HPDE6-E6E7 (cell line): ENCODE measurements around the gene NCAN.

Source experiments
- DNase-seq: peaks from one replicate; pipeline ENCODE4 v3.0.0; 2011; ENCODE audit warnings: missing footprints; ENCODE audit errors: extremely low spot score

The NCAN gene

GRCh38 chr19:19280561-19280960, 68.8 kb downstream of the NCAN start:
- no peak for DNase-seq

- no peak for DNase-seq
Measured at GRCh38 chr19:19285686-19286085, 73.9 kb downstream of the NCAN start.

- DNase-seq, result no peak
Measured at GRCh38 chr19:19292607-19293006, 80.8 kb downstream of the NCAN start.

DNA sequence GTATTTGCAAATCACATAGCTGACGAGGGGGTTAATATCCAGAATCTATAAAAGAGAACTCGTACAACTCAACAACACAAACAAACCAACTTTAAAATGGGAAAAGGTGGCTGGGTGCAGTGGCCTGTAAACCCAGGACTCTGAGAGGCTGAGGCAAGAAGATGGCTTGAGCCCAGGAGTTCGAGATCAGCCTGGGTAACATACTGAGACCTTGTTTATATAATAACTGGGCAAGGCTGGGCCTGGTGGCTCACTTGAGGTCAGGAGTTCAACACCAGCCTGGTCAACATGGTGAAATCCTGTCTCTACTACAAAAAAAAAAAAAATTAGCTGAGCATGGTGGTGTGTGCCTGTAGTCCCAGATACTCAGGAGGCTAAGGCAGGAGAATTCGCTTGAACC, 83.2 kb downstream of the NCAN start:
- no peak for DNase-seq

GRCh38 chr19:19296953-19297689, 85.4 kb downstream of the NCAN start:
- DNase-seq, result no peak

- DNase-seq, result no peak
Measured at GRCh38 chr19:19297759-19298158, 86.0 kb downstream of the NCAN start.

DNA sequence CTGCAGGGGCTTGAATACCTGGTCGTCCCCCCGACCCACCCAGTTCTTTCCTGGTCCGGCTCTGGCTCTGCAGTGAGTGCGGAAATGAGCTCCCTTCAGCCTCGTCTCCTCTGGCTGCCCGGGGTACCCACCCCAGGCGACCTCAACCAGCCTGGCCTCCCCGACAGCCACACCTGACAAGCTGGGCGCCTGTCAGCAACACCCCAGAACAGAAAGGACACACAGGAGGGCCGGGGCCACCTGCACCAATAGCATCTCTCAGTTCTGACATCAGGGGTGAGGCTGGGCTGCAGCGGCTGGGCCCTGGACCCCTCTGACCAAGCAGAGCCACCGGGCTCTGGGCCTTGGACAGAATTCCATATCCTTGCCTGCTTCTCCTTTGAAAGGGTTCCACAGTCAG, 88.9 kb downstream of the NCAN start:
- no peak for DNase-seq
